CD4-positive, alpha-beta T cell (primary cell): ENCODE measurements around the gene KLHL17. TPM values are rescaled to one million over a fixed set of nuclear protein-coding genes. Genes with fewer than 3 reads are reported as not detected.
"Not testable (repeated sequence)": the region's sequence is repeated elsewhere in the genome, so short reads cannot be mapped to it uniquely, and the experiment has no call there.

Source experiments
- ATAC-seq: fragments of 200-7000 bp; cut with Tn5 transposase; one replicate; pipeline ENCODE4 v1.10.0; 2022; ENCODE audit warnings: mild to moderate bottlenecking; ENCODE audit not compliant: poor library complexity
- CTCF ChIA-PET: fragments of 350-600 bp; sonication (Branson Sonifier 250); formaldehyde crosslinking; loops from one replicate; lab custom pipeline; 2021; ENCODE audit warnings: antibody characterized with exemption, inconsistent platforms; lab: Charles Lee
- POLR2A ChIA-PET: fragments of 350-600 bp; sonication (Branson Sonifier 250); formaldehyde crosslinking; loops from one replicate; lab custom pipeline; 2021; ENCODE audit warnings: antibody characterized with exemption, inconsistent platforms; lab: Charles Lee
- DNase-seq, 14 experiments: peaks; one replicate each; pipeline ENCODE4 v3.0.0-alpha.2; 2013 to 2020; ENCODE audit warnings: mixed read lengths in 2 of 14
- H3K27ac ChIP-seq, 2 donors: one replicate each; pipeline versions ENCODE4 v1.5.1 to v1.7.0; 2013; ENCODE audit warnings: low read length in 2 of 2, low read depth in 1 of 2, mild to moderate bottlenecking in 1 of 2
- H3K27me3 ChIP-seq, 2 experiments: 1 replicate in 1 of 2; 2 replicates in 1 of 2; pipeline versions ENCODE4 v1.6.1 to v1.7.0; 2013; ENCODE audit warnings: low read length in 2 of 2, control low read depth in 1 of 2, mild to moderate bottlenecking in 1 of 2, moderate library complexity in 1 of 2; ENCODE audit not compliant: insufficient read depth in 2 of 2, control insufficient read depth in 1 of 2
- H3K36me3 ChIP-seq: one replicate; pipeline ENCODE4 v1.6.1; 2013; ENCODE audit warnings: low read length, control low read depth; ENCODE audit not compliant: insufficient read depth
- H3K4me1 ChIP-seq: one replicate; pipeline ENCODE4 v1.6.1; 2013; ENCODE audit warnings: low read length, control low read depth; ENCODE audit not compliant: insufficient read depth
- H3K4me3 ChIP-seq: one replicate; pipeline ENCODE4 v1.5.1; 2013; ENCODE audit warnings: mild to moderate bottlenecking, low read length, moderate library complexity
- H3K9me3 ChIP-seq, 2 experiments: 1 replicate in 1 of 2; 2 replicates in 1 of 2; pipeline versions ENCODE4 v1.6.1 to v1.7.0; 2013; ENCODE audit warnings: low read length in 2 of 2, mild to moderate bottlenecking in 2 of 2, control low read depth in 1 of 2, moderate library complexity in 1 of 2; ENCODE audit not compliant: control insufficient read depth in 1 of 2, insufficient read depth in 1 of 2
- H3K27ac Mint-ChIP-seq: one replicate; pipeline ENCODE4 v1.8.0; 2020; ENCODE audit warnings: mixed read lengths
- H3K27me3 Mint-ChIP-seq: one replicate; pipeline ENCODE4 v1.8.0; 2021; ENCODE audit warnings: mixed read lengths
- H3K36me3 Mint-ChIP-seq: one replicate; pipeline ENCODE4 v1.8.0; 2021; ENCODE audit warnings: low read depth, mixed read lengths
- H3K4me1 Mint-ChIP-seq: one replicate; pipeline ENCODE4 v1.8.0; 2021; ENCODE audit warnings: low read depth, mixed read lengths
- H3K4me3 Mint-ChIP-seq: one replicate; pipeline ENCODE4 v1.8.0; 2020; ENCODE audit warnings: mild to moderate bottlenecking, mixed read lengths
- H3K9me3 Mint-ChIP-seq: one replicate; pipeline ENCODE4 v1.8.0; 2020; ENCODE audit warnings: mixed read lengths
- intact Hi-C, 2 experiments: fragments of 100-400 bp; cut with DNase I in 1 of 2; cut with micrococcal nuclease in 1 of 2; formaldehyde crosslinking; loops; one replicate each; pipeline versions ENCODE4 v1.15.1 to v1.9.0; 2023 to 2025; cut with DNase I, micrococcal nuclease
- total RNA-seq, 174 experiments: library from RNA in 2 of 174; stranded (reverse) in 2 of 174; gene quantifications; one replicate each; pipeline ENCODE4 v1.2.3 and lab custom pipeline; 2021 to 2026
- TF ChIP-seq, protein P1 (sequence below): fragments of 200-600 bp; IDR thresholded peaks from one replicate; pipeline ENCODE4 v1.8.0; 2022; ENCODE audit warnings: antibody characterized with exemption, mild to moderate bottlenecking

The KLHL17 gene
- total RNA-seq, 2 experiments from 2014 or later, result 13.9 TPM

- peaks cover 3% of the 10 kb centered on the region for H3K4me1 ChIP-seq
- peaks cover 0 to 14% of the 10 kb centered on the region in 2 experiments for H3K27me3 ChIP-seq
- no peak overlapping the region for H3K27ac Mint-ChIP-seq
- TF ChIP-seq, protein P1, sequence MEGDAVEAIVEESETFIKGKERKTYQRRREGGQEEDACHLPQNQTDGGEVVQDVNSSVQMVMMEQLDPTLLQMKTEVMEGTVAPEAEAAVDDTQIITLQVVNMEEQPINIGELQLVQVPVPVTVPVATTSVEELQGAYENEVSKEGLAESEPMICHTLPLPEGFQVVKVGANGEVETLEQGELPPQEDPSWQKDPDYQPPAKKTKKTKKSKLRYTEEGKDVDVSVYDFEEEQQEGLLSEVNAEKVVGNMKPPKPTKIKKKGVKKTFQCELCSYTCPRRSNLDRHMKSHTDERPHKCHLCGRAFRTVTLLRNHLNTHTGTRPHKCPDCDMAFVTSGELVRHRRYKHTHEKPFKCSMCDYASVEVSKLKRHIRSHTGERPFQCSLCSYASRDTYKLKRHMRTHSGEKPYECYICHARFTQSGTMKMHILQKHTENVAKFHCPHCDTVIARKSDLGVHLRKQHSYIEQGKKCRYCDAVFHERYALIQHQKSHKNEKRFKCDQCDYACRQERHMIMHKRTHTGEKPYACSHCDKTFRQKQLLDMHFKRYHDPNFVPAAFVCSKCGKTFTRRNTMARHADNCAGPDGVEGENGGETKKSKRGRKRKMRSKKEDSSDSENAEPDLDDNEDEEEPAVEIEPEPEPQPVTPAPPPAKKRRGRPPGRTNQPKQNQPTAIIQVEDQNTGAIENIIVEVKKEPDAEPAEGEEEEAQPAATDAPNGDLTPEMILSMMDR, result peak; percentile 52
- no peaks in the 10 kb centered on the region for H3K9me3 ChIP-seq
- ChIA-PET POLR2A (interaction anchor here (0.6 kb wide), 1 partner anchor 56 kb away, joined by 3 read pairs; no protein-coding TSS in a partner anchor), CTCF (interaction anchor here (0.7 to 2.1 kb wide), 11 partner anchors 8 to 307 kb away, joined by 3 to 14 read pairs (median 4); partner anchors contain the start of genes ISG15 and NOC2L)
- H3K9me3 Mint-ChIP-seq, result no peaks in the 10 kb centered on the region
- no peaks in the 10 kb centered on the region for H3K4me1 Mint-ChIP-seq
- peaks cover 19% of the 10 kb centered on the region for H3K27me3 Mint-ChIP-seq
- DNase-seq (no peak), ATAC-seq (no peak)
- H3K36me3 Mint-ChIP-seq, result no peaks in the 10 kb centered on the region
- H3K4me3 ChIP-seq, result no peak overlapping the region
- intact Hi-C loops, result loop anchor here (1.0 to 5.0 kb wide), 3 partner anchors 79 to 308 kb away; no protein-coding TSS in a partner anchor
- H3K27ac ChIP-seq, result no peak overlapping the region
- H3K4me3 Mint-ChIP-seq, result no peak overlapping the region
- H3K36me3 ChIP-seq, result no peaks in the 10 kb centered on the region
These were observed 24.1 kb downstream of the KLHL17 start for GRCh38 chr1:984476-984814.

DNA sequence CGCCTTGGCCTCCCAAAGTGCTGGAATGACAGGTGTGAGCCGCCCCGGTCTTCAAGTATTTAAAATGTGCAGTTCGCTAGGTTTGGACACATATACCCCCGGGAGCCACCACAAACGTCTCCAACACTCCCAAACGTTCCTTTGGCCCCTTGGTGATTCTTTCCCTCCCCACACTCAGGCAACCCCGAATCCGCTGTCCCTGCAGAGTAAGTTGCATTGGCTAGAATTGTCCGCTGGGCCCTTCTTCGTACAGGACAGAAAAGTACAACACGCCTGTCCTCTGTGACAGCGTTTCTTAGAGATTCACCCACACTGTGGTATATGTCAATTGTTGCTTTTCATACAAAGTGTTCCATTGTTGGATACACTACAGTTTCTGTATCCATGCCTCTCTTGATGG lies 24.7 kb downstream of the KLHL17 start:
- ChIA-PET CTCF (interaction anchor here (0.9 to 1.3 kb wide), 3 partner anchors 16 to 306 kb away, joined by 3 to 14 read pairs (median 4); no protein-coding TSS in a partner anchor), POLR2A (no interaction called here)
- no peak overlapping the region for H3K27ac Mint-ChIP-seq
- H3K27me3 Mint-ChIP-seq, result peaks cover 19% of the 10 kb centered on the region
- no peak overlapping the region for H3K4me3 Mint-ChIP-seq
- no peak overlapping the region for H3K27ac ChIP-seq
- H3K9me3 Mint-ChIP-seq, result no peaks in the 10 kb centered on the region
- no peaks in the 10 kb centered on the region for H3K36me3 ChIP-seq
- H3K36me3 Mint-ChIP-seq, result no peaks in the 10 kb centered on the region
- no peak overlapping the region for H3K4me3 ChIP-seq
- no peak for ATAC-seq
- H3K9me3 ChIP-seq, result no peaks in the 10 kb centered on the region
- intact Hi-C loops, result no loop called here
- DNase-seq, result peak in 1 of 14 experiments; percentile 8
- no peaks in the 10 kb centered on the region for H3K4me1 Mint-ChIP-seq
- peaks cover 0 to 14% of the 10 kb centered on the region in 2 experiments for H3K27me3 ChIP-seq
- TF ChIP-seq, protein P1, result no peak
- peaks cover 3% of the 10 kb centered on the region for H3K4me1 ChIP-seq

- H3K4me1 ChIP-seq, H3K36me3 ChIP-seq, H3K27ac ChIP-seq, POLR2A ChIA-PET, H3K36me3 Mint-ChIP-seq, H3K4me3 ChIP-seq, H3K4me3 Mint-ChIP-seq, DNase-seq, H3K4me1 Mint-ChIP-seq, H3K27ac Mint-ChIP-seq, intact Hi-C loops, H3K9me3 Mint-ChIP-seq, ATAC-seq: not testable (repeated sequence)
- Histone ChIP-seq H3K9me3 (peaks cover 0 to 11% of the 10 kb centered on the region in 2 experiments), H3K27me3 (peaks cover 0 to 13% of the 10 kb centered on the region in 2 experiments)
- peaks cover 20% of the 10 kb centered on the region for H3K27me3 Mint-ChIP-seq
- CTCF ChIA-PET, result interaction anchor here (2.4 kb wide), 1 partner anchor 14 kb away, joined by 5 read pairs; no protein-coding TSS in a partner anchor
These were observed 27.7 kb downstream of the KLHL17 start for GRCh38 chr1:988061-988460.

DNA sequence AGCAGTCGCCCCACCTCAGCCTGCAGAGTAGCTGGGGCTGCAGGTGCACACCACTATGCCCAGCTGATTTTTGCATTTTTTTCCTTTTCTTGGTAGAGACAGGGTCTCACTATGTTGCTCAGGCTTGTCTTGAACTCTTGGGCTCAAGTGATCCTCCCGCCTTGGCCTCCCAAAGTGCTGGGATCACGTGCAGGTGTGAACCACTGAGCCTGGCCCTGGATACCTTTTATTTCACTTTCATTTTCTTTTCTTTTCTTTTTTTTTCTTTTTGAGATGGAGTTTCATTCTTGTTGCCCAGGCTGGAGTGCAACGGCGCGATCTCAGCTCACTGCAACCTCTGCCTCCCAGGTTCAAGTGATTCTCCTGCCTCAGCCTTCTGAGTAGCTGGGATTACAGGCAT lies 30.9 kb downstream of the KLHL17 start:
- H3K4me3 Mint-ChIP-seq, H3K27ac ChIP-seq, H3K36me3 Mint-ChIP-seq, H3K4me3 ChIP-seq, H3K27me3 ChIP-seq, H3K36me3 ChIP-seq, DNase-seq, H3K4me1 ChIP-seq, ATAC-seq, H3K27ac Mint-ChIP-seq, intact Hi-C loops, H3K9me3 Mint-ChIP-seq: not testable (repeated sequence)
- ChIA-PET POLR2A (interaction anchor here (1.1 kb wide), 1 partner anchor 32 kb away, joined by 3 read pairs; the partner anchor contains the start of gene NOC2L), CTCF (interaction anchor here (1.6 kb wide), 1 partner anchor 73 kb away, joined by 3 read pairs; no protein-coding TSS in a partner anchor)
- peaks cover 10% of the 10 kb centered on the region for H3K4me1 Mint-ChIP-seq
- peaks cover 0 to 16% of the 10 kb centered on the region in 2 experiments for H3K9me3 ChIP-seq
- peaks cover 22% of the 10 kb centered on the region for H3K27me3 Mint-ChIP-seq
